OCI-LY1 (cell line): ENCODE measurements around the gene ZBTB16.

Experiments used
- H2AFZ ChIP-seq: fragments of 200-600 bp; sonication (generic), shearing (Covaris generic); 2 replicates; pipeline ENCODE4 v1.6.0; 2014; ENCODE audit warnings: antibody characterized with exemption, mild to moderate bottlenecking, low read length
- H3F3A ChIP-seq: fragments of 200-600 bp; sonication (generic), shearing (Covaris generic); 2 replicates; pipeline ENCODE4 v1.6.0; 2014; ENCODE audit warnings: mild to moderate bottlenecking, antibody characterized with exemption, low read length, moderate library complexity; ENCODE audit not compliant: insufficient read depth
- H3K27ac ChIP-seq: fragments of 200-600 bp; sonication (generic); 2 replicates; pipeline ENCODE4 v1.5.1; 2014; ENCODE audit warnings: low read length, mixed run types, mild to moderate bottlenecking, low read depth; ENCODE audit not compliant: poor library complexity, severe bottlenecking
- H3K27me3 ChIP-seq: fragments of 200-600 bp; sonication (generic); 2 replicates; pipeline ENCODE4 v1.6.0; 2014; ENCODE audit warnings: antibody characterized with exemption, mild to moderate bottlenecking, low read length, moderate library complexity; ENCODE audit not compliant: insufficient read depth
- H3K36me3 ChIP-seq: fragments of 200-600 bp; sonication (generic); 2 replicates; pipeline ENCODE4 v1.6.1; 2014; ENCODE audit warnings: mild to moderate bottlenecking, antibody characterized with exemption, low read length, moderate library complexity, mixed read lengths; ENCODE audit not compliant: insufficient read depth
- H3K4me1 ChIP-seq: fragments of 200-600 bp; sonication (generic); 2 replicates; pipeline ENCODE4 v1.5.1; 2014; ENCODE audit warnings: mild to moderate bottlenecking, low read length, moderate library complexity; ENCODE audit not compliant: insufficient read depth, severe bottlenecking
- H3K4me2 ChIP-seq: fragments of 200-600 bp; sonication (generic), shearing (Covaris generic); 2 replicates; pipeline ENCODE4 v1.6.1; 2014; ENCODE audit warnings: low read length
- H3K4me3 ChIP-seq: fragments of 200-600 bp; sonication (generic); 2 replicates; pipeline ENCODE4 v1.5.1; 2014; ENCODE audit warnings: low read length, low read depth, mild to moderate bottlenecking, mixed read lengths; ENCODE audit not compliant: poor library complexity, severe bottlenecking
- H3K79me2 ChIP-seq: fragments of 200-600 bp; shearing (Covaris generic); 2 replicates; pipeline ENCODE4 v1.6.1; 2016; ENCODE audit warnings: mixed run types, low read length, mixed read lengths; ENCODE audit not compliant: insufficient read depth
- H3K9ac ChIP-seq: fragments of 200-600 bp; sonication (generic), shearing (Covaris generic); 2 replicates; pipeline ENCODE4 v1.6.1; 2014; ENCODE audit warnings: mild to moderate bottlenecking, low read length, mixed read lengths
- H3K9me2 ChIP-seq: fragments of 200-600 bp; sonication (generic), shearing (Covaris generic); 2 replicates; pipeline ENCODE4 v1.6.1; 2014; ENCODE audit warnings: low read depth, mild to moderate bottlenecking, low read length, mixed read lengths
- H3K9me3 ChIP-seq: fragments of 200-600 bp; shearing (Covaris generic); 2 replicates; pipeline ENCODE4 v1.6.1; 2014; ENCODE audit warnings: low read length, mixed read lengths
- H4K20me1 ChIP-seq: fragments of 200-600 bp; sonication (generic), shearing (Covaris generic); 2 replicates; pipeline ENCODE4 v1.6.0; 2016; ENCODE audit warnings: mild to moderate bottlenecking, low read length; ENCODE audit not compliant: insufficient read depth
- CTCF ChIP-seq: fragments of 200-600 bp; sonication (generic), shearing (Covaris generic); IDR thresholded peaks from 2 replicates; pipeline ENCODE4 v1.5.1; 2017; ENCODE audit warnings: mild to moderate bottlenecking, antibody characterized with exemption, low read length, moderate library complexity, mixed read lengths
- EZH2 ChIP-seq: fragments of 200-600 bp; sonication (generic), shearing (Covaris generic); IDR thresholded peaks from 2 replicates; pipeline ENCODE4 v1.8.0; 2017; ENCODE audit warnings: borderline replicate concordance, mixed run types, mild to moderate bottlenecking, antibody characterized with exemption, low read length, moderate library complexity, mixed read lengths

The ZBTB16 gene

DNA sequence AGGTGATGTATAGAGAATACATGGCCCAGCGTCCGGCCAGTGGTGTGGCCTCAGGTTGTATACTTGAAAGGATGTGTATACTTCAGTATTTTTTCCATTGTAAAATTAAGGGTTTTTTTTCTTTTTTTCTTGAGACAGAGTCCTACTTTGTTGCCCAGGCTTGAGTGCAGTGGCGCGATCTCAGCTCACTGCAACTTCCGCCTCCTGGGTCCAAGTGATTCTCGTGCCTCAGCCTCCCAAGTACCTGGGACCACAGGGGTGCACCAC lies 15.8 kb downstream of the ZBTB16 start:
- no peak overlapping the region for H3K27ac ChIP-seq
- H3F3A ChIP-seq: no peaks in the 10 kb centered on the region
- no peak overlapping the region for H3K9ac ChIP-seq
- H3K27me3 ChIP-seq: no peaks in the 10 kb centered on the region
- H3K4me2 ChIP-seq: no peak overlapping the region
- H2AFZ ChIP-seq: no peak overlapping the region
- H3K9me2 ChIP-seq: no peaks in the 10 kb centered on the region
- no peaks in the 10 kb centered on the region for H4K20me1 ChIP-seq
- no peaks in the 10 kb centered on the region for H3K79me2 ChIP-seq
- no peaks in the 10 kb centered on the region for H3K36me3 ChIP-seq
- H3K9me3 ChIP-seq: no peaks in the 10 kb centered on the region
- no peak overlapping the region for H3K4me3 ChIP-seq
- TF ChIP-seq CTCF (no peak), EZH2 (no peak)
- H3K4me1 ChIP-seq: peaks cover 14% of the 10 kb centered on the region

GRCh38 chr11:114075891-114076441 lies 16.5 kb downstream of the ZBTB16 start:
- Histone ChIP-seq H3K4me2 (no peak overlapping the region), H3K36me3 (no peaks in the 10 kb centered on the region), H4K20me1 (no peaks in the 10 kb centered on the region), H3K9me3 (no peaks in the 10 kb centered on the region), H3K27me3 (no peaks in the 10 kb centered on the region), H2AFZ (no peak overlapping the region), H3K9ac (no peak overlapping the region), H3F3A (no peaks in the 10 kb centered on the region), H3K27ac (no peak overlapping the region), H3K4me1 (peaks cover 14% of the 10 kb centered on the region), H3K9me2 (no peaks in the 10 kb centered on the region), H3K4me3 (no peak overlapping the region), H3K79me2 (no peaks in the 10 kb centered on the region)
- TF ChIP-seq CTCF (peak; percentile 47), EZH2 (no peak)

DNA sequence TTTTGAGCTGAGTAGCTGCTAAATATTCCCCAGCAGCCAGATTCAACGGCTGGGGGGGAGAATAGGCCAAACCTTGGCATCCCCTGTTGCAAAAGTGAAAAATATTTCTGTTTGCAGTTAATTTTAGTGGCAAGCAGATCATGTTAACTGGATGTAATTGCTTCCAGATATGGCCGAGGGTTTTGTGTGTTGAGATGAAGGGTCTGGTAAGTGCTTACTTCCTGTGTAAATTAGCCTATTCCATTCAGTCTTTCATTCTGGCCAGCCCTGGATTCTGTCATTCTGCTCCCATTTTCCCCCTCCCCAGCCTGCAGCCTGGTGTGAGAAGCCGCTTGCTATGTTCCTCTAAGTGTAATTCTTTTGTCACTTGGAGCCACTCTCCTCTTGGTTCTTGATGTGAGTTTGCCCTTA lies 17.4 kb downstream of the ZBTB16 start:
- Histone ChIP-seq H3K4me3 (peak overlapping the region; percentile 31), H3K9me3 (no peaks in the 10 kb centered on the region), H3K27ac (no peak overlapping the region), H4K20me1 (no peaks in the 10 kb centered on the region), H3K36me3 (no peaks in the 10 kb centered on the region), H3K27me3 (no peaks in the 10 kb centered on the region), H3K4me1 (peaks cover 14% of the 10 kb centered on the region), H3K9me2 (no peaks in the 10 kb centered on the region), H3K4me2 (peak overlapping the region; percentile 44; the same call in 1 of the 2 replicates), H2AFZ (no peak overlapping the region), H3K9ac (no peak overlapping the region; the same call in 1 of the 2 replicates), H3F3A (no peaks in the 10 kb centered on the region), H3K79me2 (no peaks in the 10 kb centered on the region)
- TF ChIP-seq CTCF (no peak), EZH2 (no peak)
